AG04449 (cell line): ENCODE data around the gene COCH.
A peak's percentile ranks its signal among the peaks of the same experiment; 100 is the strongest.
"Not testable (repeated sequence)": the region's sequence is repeated elsewhere in the genome, so short reads cannot be mapped to it uniquely, and the experiment has no call there.

Source experiments
- CTCF ChIA-PET: fragments of 350-600 bp; formaldehyde crosslinking; extraction: SDS; loops from one replicate; lab custom pipeline; 2021; ENCODE audit warnings: antibody characterized with exemption; lab: Yijun Ruan, JAX
- POLR2A ChIA-PET: fragments of 400-600, 350-600 bp; formaldehyde crosslinking; extraction: SDS; loops from one replicate; lab custom pipeline; 2020; ENCODE audit warnings: antibody characterized with exemption, inconsistent platforms; lab: Yijun Ruan, JAX
- DNase-seq: peaks from one replicate; pipeline ENCODE4 v3.0.0-alpha.2; 2010; ENCODE audit warnings: low read depth, low spot score
- H3K4me3 ChIP-seq: 2 replicates; pipeline ENCODE4 v1.5.1; 2011; ENCODE audit warnings: low read depth, mild to moderate bottlenecking, control low read depth, low read length
- TF ChIP-seq, protein P1 (sequence below): IDR thresholded peaks from one replicate; pipeline ENCODE4 v1.5.1; 2011; ENCODE audit warnings: mild to moderate bottlenecking, moderate library complexity, low read length, control low read depth, inconsistent platforms; ENCODE audit not compliant: insufficient read depth; ENCODE audit errors: missing control alignments

COCH gene

DNA sequence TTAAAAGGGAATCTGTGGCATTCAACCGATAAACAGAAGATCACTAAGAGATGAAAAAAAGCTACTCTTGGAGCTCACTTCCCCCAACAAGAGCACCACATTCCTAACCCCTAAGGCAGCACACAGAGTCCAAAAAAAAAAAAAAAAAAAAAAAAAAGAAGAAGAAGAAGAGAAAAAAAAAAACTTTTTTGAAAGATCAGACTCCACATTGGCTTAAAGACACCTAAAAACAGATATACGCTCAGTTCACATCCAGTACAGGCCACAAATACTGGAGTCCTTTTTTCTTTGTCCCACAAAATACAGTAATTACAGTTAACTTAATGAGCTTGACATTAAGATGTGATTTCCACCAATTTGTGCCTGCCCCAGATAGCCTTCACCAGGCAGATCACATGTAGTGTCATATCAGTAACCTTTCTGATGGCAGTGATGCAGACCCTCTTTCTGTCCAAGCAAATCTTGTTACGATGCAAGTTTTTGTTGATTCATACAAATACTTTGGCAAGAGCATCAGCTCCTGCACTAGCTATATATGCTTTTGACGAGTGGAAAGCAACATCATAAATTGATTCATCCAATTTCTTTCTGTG is 20.7 kb downstream of the COCH start:
- H3K4me3 ChIP-seq = no peak overlapping the region
- ChIA-PET CTCF (interaction anchor here (1.1 kb wide), 1 partner anchor 9 kb away, joined by 3 read pairs; no protein-coding TSS in a partner anchor), POLR2A (no interaction called here)
- DNase-seq = no peak
- TF ChIP-seq, protein P1, sequence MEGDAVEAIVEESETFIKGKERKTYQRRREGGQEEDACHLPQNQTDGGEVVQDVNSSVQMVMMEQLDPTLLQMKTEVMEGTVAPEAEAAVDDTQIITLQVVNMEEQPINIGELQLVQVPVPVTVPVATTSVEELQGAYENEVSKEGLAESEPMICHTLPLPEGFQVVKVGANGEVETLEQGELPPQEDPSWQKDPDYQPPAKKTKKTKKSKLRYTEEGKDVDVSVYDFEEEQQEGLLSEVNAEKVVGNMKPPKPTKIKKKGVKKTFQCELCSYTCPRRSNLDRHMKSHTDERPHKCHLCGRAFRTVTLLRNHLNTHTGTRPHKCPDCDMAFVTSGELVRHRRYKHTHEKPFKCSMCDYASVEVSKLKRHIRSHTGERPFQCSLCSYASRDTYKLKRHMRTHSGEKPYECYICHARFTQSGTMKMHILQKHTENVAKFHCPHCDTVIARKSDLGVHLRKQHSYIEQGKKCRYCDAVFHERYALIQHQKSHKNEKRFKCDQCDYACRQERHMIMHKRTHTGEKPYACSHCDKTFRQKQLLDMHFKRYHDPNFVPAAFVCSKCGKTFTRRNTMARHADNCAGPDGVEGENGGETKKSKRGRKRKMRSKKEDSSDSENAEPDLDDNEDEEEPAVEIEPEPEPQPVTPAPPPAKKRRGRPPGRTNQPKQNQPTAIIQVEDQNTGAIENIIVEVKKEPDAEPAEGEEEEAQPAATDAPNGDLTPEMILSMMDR = no peak

DNA sequence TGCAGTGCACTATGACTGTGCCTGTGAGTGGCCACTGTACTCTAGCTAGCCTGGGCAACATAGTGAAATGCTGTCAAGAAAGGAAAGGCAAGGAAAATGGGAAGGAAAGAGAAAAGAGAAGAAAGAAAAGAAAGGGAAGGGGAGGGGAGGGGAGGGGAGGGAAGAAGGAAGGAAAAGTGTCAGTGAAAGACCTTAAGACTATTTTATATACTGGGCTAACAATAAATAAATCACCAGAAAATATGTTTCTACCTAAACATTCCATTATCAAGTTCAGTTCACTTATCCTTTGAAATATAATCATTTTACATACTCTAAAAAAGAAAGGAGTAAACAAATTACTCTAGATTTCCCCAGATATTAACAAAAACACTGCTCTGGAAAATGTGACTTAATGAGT is 22.1 kb downstream of the COCH start:
- no peak overlapping the region for H3K4me3 ChIP-seq
- TF ChIP-seq, protein P1 = no peak
- DNase-seq = no peak
- ChIA-PET CTCF (no interaction called here), POLR2A (no interaction called here)

DNA sequence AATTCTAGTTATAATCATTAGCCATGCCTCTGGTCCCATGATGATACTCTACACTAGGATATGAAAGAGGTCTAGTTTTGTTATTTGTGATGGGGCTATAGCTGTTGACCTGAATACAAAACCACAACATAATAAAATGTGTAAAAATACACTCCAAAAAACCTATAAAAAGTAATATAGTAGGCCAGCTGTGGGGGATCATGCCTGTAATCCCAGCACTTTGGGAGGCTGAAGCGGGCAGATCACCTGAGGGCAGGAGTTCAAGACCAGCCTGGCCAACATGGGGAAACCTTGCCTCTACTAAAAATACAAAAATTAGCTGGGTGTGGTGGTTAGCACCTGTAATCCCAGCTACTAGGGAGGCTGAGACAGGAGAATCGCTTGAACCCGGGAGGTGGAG is 22.8 kb downstream of the COCH start:
- DNase-seq, H3K4me3 ChIP-seq, POLR2A ChIA-PET, CTCF ChIA-PET: not testable (repeated sequence)

DNA sequence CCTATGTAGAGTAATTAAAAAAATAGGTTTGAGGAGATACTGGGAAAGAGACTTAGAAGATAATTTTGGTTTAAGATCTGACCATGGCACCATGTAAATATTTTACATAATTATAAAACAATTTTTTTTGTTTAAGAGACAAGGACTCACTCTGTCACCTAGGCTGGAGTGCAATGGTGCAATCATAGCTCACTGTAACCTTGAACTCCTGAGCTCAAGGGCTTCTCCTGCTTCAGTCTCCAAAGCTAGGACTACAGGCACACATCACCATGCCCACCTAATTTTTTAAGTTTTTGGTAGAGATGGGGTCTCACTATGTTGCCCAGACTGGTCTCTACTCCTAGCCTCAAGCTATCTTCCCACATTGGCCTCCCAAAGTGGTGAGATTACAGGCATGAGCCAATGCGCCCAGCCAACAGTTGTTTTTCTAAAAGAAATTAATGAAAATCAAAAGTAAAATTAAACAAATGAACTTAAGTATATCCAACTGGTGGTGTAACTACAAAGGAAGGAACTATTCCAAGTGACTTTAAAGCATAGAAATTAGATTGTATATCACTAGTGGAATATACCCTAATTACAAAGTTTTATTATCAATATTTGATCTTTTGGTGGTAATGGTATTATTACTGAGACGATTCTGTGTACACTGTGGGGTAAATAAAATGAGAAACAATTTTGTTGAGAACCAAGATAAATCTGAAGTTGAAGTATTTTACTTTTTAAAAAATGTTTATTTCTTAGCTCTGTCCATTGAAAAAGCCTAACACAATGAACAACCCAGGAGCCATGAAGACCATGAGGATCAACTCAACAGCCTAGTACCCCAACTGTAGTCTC is 29.1 kb downstream of the COCH start:
- H3K4me3 ChIP-seq = no peak overlapping the region
- TF ChIP-seq, protein P1 = no peak
- CTCF ChIA-PET = interaction anchor here (0.7 to 1.7 kb wide), 3 partner anchors 8 to 179 kb away, joined by 3 to 4 read pairs (median 3); no protein-coding TSS in a partner anchor
- POLR2A ChIA-PET = no interaction called here
- DNase-seq = no peak

DNA sequence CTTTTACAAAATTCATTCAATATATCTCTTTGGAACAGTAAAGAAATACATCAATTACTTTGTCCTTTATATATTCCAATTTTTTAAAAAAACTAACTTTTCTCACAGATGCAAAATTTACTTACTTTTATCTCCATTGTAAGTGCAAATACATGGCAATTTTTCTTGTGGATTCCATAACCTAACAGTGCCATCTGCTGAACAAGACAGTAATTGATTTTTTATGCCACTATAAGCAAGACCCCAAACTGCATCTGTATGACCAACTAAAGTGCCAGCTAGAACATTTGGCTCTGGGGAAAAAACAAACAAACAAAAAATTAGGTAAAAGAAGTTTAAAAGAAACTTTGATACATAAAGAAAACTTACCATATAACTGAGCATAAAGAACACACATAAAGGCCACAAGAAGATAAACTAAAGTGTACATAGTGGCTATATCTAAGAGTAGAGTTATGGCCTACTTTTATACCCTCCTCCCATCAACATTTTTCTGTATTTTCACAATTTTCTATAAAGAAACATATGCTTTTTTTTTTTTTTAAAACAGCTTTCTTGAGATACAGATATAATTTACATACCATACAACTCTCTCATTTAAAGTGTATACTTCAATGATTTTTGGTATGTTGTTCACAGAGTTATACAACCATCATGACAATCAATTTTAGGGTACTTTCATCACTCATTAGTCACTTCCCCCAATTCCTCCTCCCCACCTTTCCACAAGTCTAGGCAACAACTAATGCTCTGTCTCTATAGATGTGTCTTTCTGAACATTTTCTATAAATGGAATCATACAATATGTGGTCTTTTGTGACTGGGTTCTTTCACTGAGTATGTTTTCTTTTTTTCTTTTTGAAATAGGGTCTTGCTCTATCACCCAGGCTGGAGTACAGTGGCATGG is 32.6 kb downstream of the COCH start:
- ChIA-PET POLR2A (no interaction called here), CTCF (interaction anchor here (1.3 kb wide), 1 partner anchor 31 kb away, joined by 3 read pairs; no protein-coding TSS in a partner anchor)
- H3K4me3 ChIP-seq = no peak overlapping the region
- TF ChIP-seq, protein P1 = peak; percentile 20
- DNase-seq = no peak

DNA sequence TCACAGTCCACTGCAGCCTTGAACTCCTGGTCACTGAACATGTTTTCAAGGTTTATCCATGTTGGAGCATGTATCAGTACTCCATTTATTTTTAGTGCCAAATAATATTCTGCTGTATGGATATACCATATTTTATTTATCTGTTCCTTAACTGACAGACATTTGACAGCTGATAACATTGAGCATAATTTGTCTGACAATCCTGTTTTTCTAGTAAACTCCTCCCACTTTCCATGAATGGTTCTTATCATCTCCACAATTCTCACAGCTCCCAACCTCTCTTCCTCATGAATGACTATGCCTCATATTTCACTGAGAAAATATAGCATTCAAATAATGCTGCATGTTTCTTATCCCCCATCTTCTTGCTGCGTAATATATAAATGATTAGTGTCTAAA is 33.3 kb downstream of the COCH start:
- no peak for DNase-seq
- H3K4me3 ChIP-seq = no peak overlapping the region
- POLR2A ChIA-PET = no interaction called here
- TF ChIP-seq, protein P1 = no peak
- CTCF ChIA-PET = interaction anchor here (1.3 kb wide), 1 partner anchor 32 kb away, joined by 3 read pairs; no protein-coding TSS in a partner anchor
